Chondrocyte (in vitro differentiated cells): ENCODE results near the gene TEX36. TPM values are rescaled to one million over a fixed set of nuclear protein-coding genes. Genes with fewer than 3 reads are reported as not detected.

Experiments
- DNase-seq: peaks from one replicate; pipeline ENCODE4 v3.0.0; 2021; ENCODE audit warnings: mixed read lengths, low spot score
- H3K27ac Mint-ChIP-seq: one replicate; pipeline ENCODE4 v1.8.0; 2021; ENCODE audit warnings: mild to moderate bottlenecking, moderate library complexity, mixed read lengths; ENCODE audit not compliant: unreplicated experiment
- H3K27me3 Mint-ChIP-seq: 2 replicates; pipeline ENCODE4 v1.8.0; 2021; ENCODE audit warnings: low read depth, mixed read lengths
- H3K36me3 Mint-ChIP-seq: 2 replicates; pipeline ENCODE4 v1.8.0; 2021; ENCODE audit warnings: low read depth, mixed read lengths
- H3K4me1 Mint-ChIP-seq: 2 replicates; pipeline ENCODE4 v1.8.0; 2021; ENCODE audit warnings: low read depth, mild to moderate bottlenecking, mixed read lengths
- H3K4me3 Mint-ChIP-seq: one replicate; pipeline ENCODE4 v1.8.0; 2021; ENCODE audit warnings: mild to moderate bottlenecking, moderate library complexity, mixed read lengths; ENCODE audit not compliant: unreplicated experiment
- H3K9me3 Mint-ChIP-seq: 2 replicates; pipeline ENCODE4 v1.8.0; 2021; ENCODE audit warnings: low read depth, mixed read lengths
- total RNA-seq: library from RNA; stranded (reverse); gene quantifications from 3 replicates; pipeline ENCODE4 v1.2.1, GENCODE V29; 2021
- TF ChIP-seq, protein P1 (sequence below): fragments of 200-600 bp; sonication (generic); IDR thresholded peaks from 2 replicates; pipeline ENCODE4 v1.5.0; 2021; ENCODE audit warnings: antibody characterized with exemption, mild to moderate bottlenecking, moderate library complexity

The TEX36 gene
- total RNA-seq, 1 donor from 2014 or later, result not detected

DNA sequence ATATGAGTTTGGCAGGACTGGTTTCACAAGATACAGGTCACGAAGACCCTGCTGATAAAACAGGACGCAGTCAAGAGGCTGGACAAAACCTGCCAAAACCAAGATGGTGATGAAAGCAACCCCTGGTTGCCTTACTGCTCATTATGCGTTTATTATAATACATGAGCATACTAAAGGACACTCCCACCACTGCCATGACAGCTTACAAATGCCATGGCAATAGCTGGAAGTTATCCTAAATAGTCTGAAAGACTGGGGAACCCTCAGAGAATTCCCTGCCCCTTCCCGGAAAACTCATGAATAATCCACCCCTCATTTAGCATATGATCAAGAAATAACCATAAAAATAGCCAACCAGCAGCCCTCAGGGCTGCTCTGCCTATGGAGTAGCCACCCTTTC is 73.1 kb downstream of the TEX36 start:
- H3K27me3 Mint-ChIP-seq, result peaks cover 6% of the 10 kb centered on the region
- H3K4me3 Mint-ChIP-seq, result no peak overlapping the region
- DNase-seq, result no peak
- H3K36me3 Mint-ChIP-seq, result no peaks in the 10 kb centered on the region
- no peak overlapping the region for H3K27ac Mint-ChIP-seq
- no peaks in the 10 kb centered on the region for H3K9me3 Mint-ChIP-seq
- H3K4me1 Mint-ChIP-seq, result no peaks in the 10 kb centered on the region
- TF ChIP-seq, protein P1, sequence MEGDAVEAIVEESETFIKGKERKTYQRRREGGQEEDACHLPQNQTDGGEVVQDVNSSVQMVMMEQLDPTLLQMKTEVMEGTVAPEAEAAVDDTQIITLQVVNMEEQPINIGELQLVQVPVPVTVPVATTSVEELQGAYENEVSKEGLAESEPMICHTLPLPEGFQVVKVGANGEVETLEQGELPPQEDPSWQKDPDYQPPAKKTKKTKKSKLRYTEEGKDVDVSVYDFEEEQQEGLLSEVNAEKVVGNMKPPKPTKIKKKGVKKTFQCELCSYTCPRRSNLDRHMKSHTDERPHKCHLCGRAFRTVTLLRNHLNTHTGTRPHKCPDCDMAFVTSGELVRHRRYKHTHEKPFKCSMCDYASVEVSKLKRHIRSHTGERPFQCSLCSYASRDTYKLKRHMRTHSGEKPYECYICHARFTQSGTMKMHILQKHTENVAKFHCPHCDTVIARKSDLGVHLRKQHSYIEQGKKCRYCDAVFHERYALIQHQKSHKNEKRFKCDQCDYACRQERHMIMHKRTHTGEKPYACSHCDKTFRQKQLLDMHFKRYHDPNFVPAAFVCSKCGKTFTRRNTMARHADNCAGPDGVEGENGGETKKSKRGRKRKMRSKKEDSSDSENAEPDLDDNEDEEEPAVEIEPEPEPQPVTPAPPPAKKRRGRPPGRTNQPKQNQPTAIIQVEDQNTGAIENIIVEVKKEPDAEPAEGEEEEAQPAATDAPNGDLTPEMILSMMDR, result no peak

DNA sequence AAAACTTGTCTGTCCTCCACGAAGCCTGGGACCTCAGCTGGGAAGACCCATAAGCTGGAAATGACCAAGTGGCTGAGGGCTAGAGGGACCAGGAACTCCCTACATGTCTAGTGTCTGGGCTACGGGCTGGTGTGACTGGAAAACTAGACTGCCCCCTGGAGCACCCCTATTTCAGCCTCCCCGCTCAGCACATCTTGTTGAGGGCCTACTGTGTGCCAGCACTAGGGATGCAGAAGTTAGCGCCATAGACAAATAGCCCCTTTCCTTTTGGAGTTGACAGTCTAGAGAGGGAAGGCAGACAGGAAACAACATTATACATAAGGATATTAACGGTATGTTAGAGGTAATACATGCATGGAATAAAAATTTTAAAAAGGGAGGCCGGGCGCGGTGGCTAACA is 74.5 kb downstream of the TEX36 start:
- Mint-ChIP-seq H3K36me3 (no peaks in the 10 kb centered on the region), H3K27me3 (peaks cover 6% of the 10 kb centered on the region), H3K4me1 (no peaks in the 10 kb centered on the region), H3K4me3 (no peak overlapping the region), H3K27ac (no peak overlapping the region), H3K9me3 (no peaks in the 10 kb centered on the region)
- no peak for DNase-seq
- TF ChIP-seq, protein P1, result no peak

DNA sequence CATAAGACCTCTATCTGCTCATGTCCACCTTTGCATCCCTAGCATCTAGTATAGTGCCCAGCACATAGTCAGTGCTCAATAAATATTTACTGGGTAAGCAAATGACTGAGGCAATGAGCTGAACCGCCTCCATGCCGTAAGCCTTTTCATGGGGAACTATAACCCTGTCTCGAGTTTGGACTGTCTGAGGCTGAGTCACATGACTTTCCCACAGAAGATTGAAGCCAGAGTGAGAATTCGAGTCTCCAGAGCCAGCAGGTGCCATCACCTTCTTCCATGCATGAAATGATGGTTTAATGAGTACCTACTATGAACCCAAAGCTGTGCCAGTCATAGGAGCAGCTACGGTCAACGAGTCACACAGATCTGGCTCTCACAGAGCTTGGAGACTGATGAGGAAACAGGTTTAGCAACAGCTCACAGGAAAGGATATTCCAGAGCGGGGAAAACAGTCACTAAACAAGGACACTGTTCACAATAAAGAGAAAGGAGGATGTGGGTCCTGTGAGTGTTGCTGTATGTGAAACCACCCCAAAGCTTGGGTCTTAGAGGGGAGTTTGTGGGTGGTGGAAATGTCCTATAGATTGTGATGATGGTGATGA is 75.2 kb downstream of the TEX36 start:
- TF ChIP-seq, protein P1, result no peak
- H3K4me3 Mint-ChIP-seq, result no peak overlapping the region
- H3K27ac Mint-ChIP-seq, result no peak overlapping the region
- no peaks in the 10 kb centered on the region for H3K9me3 Mint-ChIP-seq
- no peaks in the 10 kb centered on the region for H3K4me1 Mint-ChIP-seq
- peaks cover 6% of the 10 kb centered on the region for H3K27me3 Mint-ChIP-seq
- DNase-seq, result no peak
- H3K36me3 Mint-ChIP-seq, result no peaks in the 10 kb centered on the region

DNA sequence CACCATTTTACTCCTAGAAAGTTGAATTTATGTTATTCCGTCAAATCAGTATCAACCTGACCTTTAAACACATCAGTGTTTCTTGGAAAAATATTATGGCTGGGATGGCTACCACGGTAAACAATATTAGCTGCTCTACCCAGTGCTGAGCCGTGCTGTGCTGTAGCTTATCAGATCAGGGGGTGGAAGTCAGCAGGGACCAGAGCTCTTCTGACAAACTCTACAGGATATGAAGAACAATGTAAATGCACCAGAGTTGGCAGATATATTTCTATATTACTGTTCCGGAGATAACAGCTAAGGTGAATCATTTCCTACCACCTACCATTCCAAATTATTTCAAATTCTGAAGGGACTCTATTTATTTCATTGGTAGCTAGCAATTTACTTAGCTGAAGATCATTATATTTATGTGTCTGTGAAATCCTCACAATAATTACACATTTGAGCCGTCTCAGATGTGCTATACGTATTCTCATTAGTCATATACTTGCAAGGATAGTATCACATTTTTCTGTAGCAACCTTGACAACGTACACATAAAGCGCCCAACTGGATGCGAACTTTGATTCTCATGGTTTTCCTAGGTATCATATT is 76.5 kb downstream of the TEX36 start:
- Mint-ChIP-seq H3K9me3 (no peaks in the 10 kb centered on the region), H3K27ac (no peak overlapping the region), H3K36me3 (no peaks in the 10 kb centered on the region), H3K4me1 (no peaks in the 10 kb centered on the region), H3K4me3 (no peak overlapping the region), H3K27me3 (peaks cover 4% of the 10 kb centered on the region)
- DNase-seq, result no peak
- TF ChIP-seq, protein P1, result no peak

Other genes starting within 250 kb of the TEX36 start
- gene EDRF1, start 36.5 kb upstream of the TEX36 start, total RNA-seq, result 14.5 to 21.8 TPM (median 14.8 TPM) in 3 replicates
- gene MMP21, start 92.7 kb upstream of the TEX36 start, total RNA-seq, result not detected in 3 replicates
- gene UROS, start 140.1 kb upstream of the TEX36 start, total RNA-seq, result 65.7 to 73.8 TPM (median 69.6 TPM) in 3 replicates
- gene BCCIP, start 140.4 kb upstream of the TEX36 start, total RNA-seq, result 25.7 to 43.3 TPM (median 25.9 TPM) in 3 replicates
- gene DHX32, start 198.1 kb upstream of the TEX36 start, total RNA-seq, result 24.0 to 32.5 TPM (median 29.2 TPM) in 3 replicates
- gene FANK1, start 213.4 kb upstream of the TEX36 start, total RNA-seq, result 2.5 to 5.1 TPM (median 3.3 TPM) in 3 replicates